ENCODE measurements around the gene TTLL5.

GRCh38 chr14:75672605-75673192 is 11.7 kb downstream of the TTLL5 start:
- TF ChIP-seq CTCF (conservative IDR thresholded peaks at IDR 0.05; ENCODE audit: low read depth, low read length): no peak
- no peak for TF ChIP-seq POLR2A (IDR thresholded peaks at IDR 0.05; ENCODE audit: low read depth, low read length)
- TF ChIP-seq RFX5 (IDR thresholded peaks at IDR 0.05; ENCODE audit: low read depth, low read length): no peak
- no peak for TF ChIP-seq ELK1 (IDR thresholded peaks at IDR 0.05; ENCODE audit: borderline replicate concordance, low read depth, low read length)
